ENCODE measurements around the gene IFITM10.

IFITM10 gene

GRCh38 chr11:1741741-1742140, 8.7 kb downstream of the IFITM10 start:
- no peak for DNase-seq (ENCODE audit: low read depth, low spot score)

- DNase-seq (ENCODE audit: low read depth, low spot score) = no peak
Measured at GRCh38 chr11:1740786-1741530, 9.4 kb downstream of the IFITM10 start.

GRCh38 chr11:1739576-1739975, 10.8 kb downstream of the IFITM10 start:
- DNase-seq (ENCODE audit: low read depth, low spot score) = no peak

- no peak for DNase-seq (ENCODE audit: low read depth, low spot score)
Measured at GRCh38 chr11:1738380-1738779, 12.0 kb downstream of the IFITM10 start.

DNA sequence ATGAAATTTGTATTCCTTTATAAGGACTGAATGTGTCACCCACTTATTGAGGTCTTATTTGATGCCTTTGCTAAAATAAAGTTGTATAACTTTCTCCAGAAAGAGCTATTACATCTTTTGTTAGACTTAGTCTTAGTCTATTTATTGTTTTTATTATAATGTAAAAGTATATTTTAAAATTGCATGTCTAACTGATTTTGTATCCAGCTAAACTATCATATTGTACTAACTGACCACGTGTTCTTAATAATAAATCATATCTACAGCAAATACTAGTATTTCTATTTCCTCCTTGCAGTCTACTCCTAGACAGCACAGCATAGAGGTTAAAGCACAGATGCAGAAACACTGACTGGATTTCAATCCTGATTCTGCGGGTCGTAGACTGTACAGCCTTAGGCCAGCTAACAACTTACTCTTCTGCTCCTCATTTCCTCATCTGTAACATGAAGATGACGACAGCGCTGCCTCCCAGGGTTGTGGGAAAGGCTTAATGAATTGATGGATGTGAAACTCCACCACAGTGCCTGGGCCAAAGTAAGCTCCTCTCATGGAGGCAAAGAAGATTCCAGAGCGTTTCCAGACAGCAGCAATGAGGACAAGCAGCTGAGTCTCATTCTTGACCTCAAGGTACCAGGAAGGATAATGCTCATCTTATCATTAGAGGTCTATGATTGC, 13.2 kb downstream of the IFITM10 start:
- no peak for DNase-seq (ENCODE audit: low read depth, low spot score)

- no peak for DNase-seq (ENCODE audit: low read depth, low spot score)
Measured at GRCh38 chr11:1736447-1736992, 13.9 kb downstream of the IFITM10 start.

DNA sequence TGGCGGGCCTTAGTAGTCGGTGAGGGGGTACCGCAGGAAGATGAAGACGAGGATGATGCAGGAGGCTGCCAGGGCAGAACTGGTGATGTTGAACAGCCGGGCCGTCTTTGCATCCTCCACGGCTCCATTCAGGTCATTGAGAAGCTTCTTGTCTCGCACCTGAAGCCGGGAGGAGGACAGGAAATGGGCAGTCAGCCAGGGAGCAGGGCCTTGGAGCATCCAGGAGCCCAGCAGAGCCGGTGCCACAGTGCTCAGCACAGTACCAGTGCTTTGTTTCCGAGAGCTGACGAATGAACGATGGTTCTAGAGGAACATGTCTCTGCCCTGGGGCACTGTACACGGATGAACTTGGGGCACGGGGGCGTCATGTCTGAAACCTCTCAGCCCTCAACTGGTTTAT, 15.1 kb downstream of the IFITM10 start:
- no peak for DNase-seq (ENCODE audit: low read depth, low spot score)

GRCh38 chr11:1734641-1735081, 15.7 kb downstream of the IFITM10 start:
- DNase-seq (ENCODE audit: low read depth, low spot score) = no peak

- DNase-seq (ENCODE audit: low read depth, low spot score) = no peak
Measured at GRCh38 chr11:1733716-1734640, 16.4 kb downstream of the IFITM10 start.

GRCh38 chr11:1733009-1733715, 17.2 kb downstream of the IFITM10 start:
- no peak for DNase-seq (ENCODE audit: low read depth, low spot score)

GRCh38 chr11:1732418-1733008, 17.9 kb downstream of the IFITM10 start:
- no peak for DNase-seq (ENCODE audit: low read depth, low spot score)

DNA sequence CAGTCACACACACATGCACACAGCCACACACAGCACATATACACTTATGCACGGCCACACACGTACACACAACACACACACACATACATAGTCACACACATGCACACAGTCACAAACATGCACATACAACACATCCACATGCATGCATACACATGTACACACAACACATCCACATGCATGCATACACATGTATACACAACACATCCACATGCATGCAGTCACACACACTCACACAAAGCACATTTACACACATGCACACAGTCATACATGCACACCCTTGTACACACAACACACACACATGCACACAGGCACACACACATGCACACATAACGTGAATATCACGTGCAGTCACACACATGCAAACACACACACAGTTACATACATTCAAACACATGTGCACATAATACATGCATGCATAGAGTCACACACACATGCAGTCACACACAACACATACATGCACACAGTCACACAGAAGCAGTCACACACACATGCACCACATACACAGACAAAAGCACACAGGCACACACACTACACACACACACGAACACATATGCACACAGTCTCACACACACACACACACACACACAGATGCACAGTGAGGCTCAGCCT, 18.8 kb downstream of the IFITM10 start:
- DNase-seq (ENCODE audit: low read depth, low spot score) = no peak

DNA sequence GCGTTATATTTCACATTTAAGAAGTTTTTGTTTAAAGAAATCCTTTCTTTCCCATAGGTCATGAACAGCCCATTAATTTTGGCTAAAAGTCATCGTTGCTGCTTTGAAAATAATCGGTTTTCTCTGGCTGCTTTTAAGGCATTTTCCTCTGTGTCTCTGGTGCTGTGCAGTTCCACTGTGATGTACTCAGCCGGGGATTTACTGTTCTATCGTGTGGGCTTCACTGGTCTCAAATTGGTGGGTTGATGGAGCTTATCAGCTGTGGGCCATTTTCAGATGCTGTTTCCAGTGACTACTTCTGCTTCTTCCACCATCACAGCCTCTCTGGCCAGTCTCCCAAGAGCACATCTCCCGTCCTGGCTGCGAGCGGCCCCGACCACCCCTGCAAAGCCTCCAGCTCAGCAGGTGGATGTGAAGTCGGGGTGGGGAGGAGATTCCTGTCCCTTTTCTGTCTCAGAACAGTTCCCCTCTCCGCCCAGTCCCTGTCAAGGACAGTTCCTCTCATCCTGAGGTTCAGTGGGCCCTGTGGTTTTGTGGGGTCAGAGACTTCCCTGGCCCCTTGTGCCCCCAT, 20.3 kb downstream of the IFITM10 start:
- DNase-seq (ENCODE audit: low read depth, low spot score) = no peak

DNA sequence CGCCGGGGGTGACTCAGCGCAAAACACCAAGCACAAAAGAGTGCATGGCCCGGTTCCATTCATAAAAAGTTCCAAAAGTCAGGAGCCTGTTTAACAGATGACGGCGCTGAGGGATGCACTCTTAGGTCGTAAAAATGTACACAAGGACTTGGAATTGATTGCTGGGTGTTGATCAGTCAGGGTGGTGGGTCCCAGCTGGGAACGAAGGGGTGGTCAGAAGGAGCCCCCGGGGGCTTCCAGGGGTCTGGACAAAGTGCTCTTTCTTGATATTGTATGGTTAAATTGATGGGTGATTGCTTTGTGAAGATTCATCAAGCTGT, 20.7 kb downstream of the IFITM10 start:
- DNase-seq (ENCODE audit: low read depth, low spot score) = no peak

GRCh38 chr11:1728931-1729691, 21.3 kb downstream of the IFITM10 start:
- no peak for DNase-seq (ENCODE audit: low read depth, low spot score)

- DNase-seq (ENCODE audit: low read depth, low spot score) = no peak
Measured at GRCh38 chr11:1728301-1728700, 22.1 kb downstream of the IFITM10 start.

- no peak for DNase-seq (ENCODE audit: low read depth, low spot score)
Measured at GRCh38 chr11:1727861-1728260, 22.5 kb downstream of the IFITM10 start.

GRCh38 chr11:1727096-1727690, 23.2 kb downstream of the IFITM10 start:
- no peak for DNase-seq (ENCODE audit: low read depth, low spot score)

DNA sequence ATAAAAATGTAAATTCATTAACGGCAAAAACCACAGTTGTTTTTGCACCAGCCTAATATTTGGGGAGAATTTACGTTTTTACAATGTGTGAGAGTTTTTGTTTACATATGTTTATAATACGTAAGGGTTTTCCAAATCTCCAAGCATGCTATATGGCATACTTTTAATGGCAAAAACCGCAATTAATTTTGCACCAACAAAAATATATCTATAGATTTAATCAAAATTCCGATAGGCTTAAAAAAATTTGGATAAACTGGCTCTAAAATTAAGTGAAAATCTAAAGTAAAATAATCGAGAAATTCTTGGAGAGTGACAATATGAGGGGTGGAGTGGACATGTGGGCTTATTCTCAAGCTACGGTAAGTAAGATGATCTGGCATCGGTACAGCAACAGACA, 30.6 kb downstream of the IFITM10 start:
- no peak for DNase-seq (ENCODE audit: low read depth, low spot score)

All from brain pericyte (primary cell).